ENCODE results near the gene AMOTL2. TPM values are rescaled to one million over a fixed set of nuclear protein-coding genes. Genes with fewer than 3 reads are reported as not detected.

The AMOTL2 gene
- total and polyA plus RNA-seq, 10 of the 15 experiments (the other 5 are each of a cell fraction or from before 2014, with no cell fraction given), result 0.20 to 0.33 TPM; not detected in 8

GRCh38 chr3:134312873-134313846 lies 61.1 kb downstream of the AMOTL2 start:
- Histone ChIP-seq H3K4me3 (no peak overlapping the region), H3K79me2 (ENCODE audit: control insufficient read depth, insufficient read depth, low read length) (no peaks in the 10 kb centered on the region), H2AFZ (ENCODE audit: control insufficient read depth, low read depth, low read length) (no peak overlapping the region), H3K9me3 (replicated peaks; ENCODE audit: control insufficient read depth, insufficient read depth, low read length) (no peaks in the 10 kb centered on the region), H3K4me1 (ENCODE audit: control insufficient read depth, insufficient read depth, low read length) (no peaks in the 10 kb centered on the region), H3K27ac (ENCODE audit: control insufficient read depth, insufficient read depth) (no peak overlapping the region), H3K27me3 (replicated peaks in 1 of 2; ENCODE audit: control insufficient read depth in 2 of 2, insufficient read depth in 2 of 2, low read length in 1 of 2) (peaks cover 6 to 8% of the 10 kb centered on the region in 2 experiments), H4K20me1 (ENCODE audit: control insufficient read depth, insufficient read depth) (no peaks in the 10 kb centered on the region; the same call in 1 of the 2 replicates), H3K4me2 (ENCODE audit: control insufficient read depth, insufficient read depth) (no peak overlapping the region), H3K9ac (ENCODE audit: control insufficient read depth, insufficient read depth, low read length) (no peak overlapping the region), H3K36me3 (ENCODE audit: control insufficient read depth in 2 of 2, insufficient read depth in 2 of 2, low read length in 1 of 2) (no peaks in the 10 kb centered on the region)
- intact Hi-C loops (cut with micrococcal nuclease; ENCODE audit: unreplicated experiment) (no loop called here), in situ Hi-C loops (cut with MboI) (no loop called here)
- ChIA-PET SMC1A (ENCODE audit: uncharacterized antibody, unreplicated experiment) (no interaction called here), CTCF (no interaction called here), POLR2A (no interaction called here), RAD21 (ENCODE audit: unreplicated experiment) (no interaction called here)
- WGBS (ENCODE audit: insufficient coverage, insufficient replicate concordance, low lambda C conversion rate, missing lambda C conversion rate), result 61% methylated on average over 52 of the region's 74 CpGs
- FAIRE-seq, result no peak
- BruUV-seq (replicated peaks), result no TSS peak
- no peak for DNase-seq (ENCODE audit: low read depth, low spot score)
- TF ChIP-seq MEF2B (IDR thresholded peaks at IDR 0.05; ENCODE audit: partially characterized antibody, poor library complexity, severe bottlenecking) (no peak), ZBTB33 (IDR thresholded peaks at IDR 0.05) (no peak), HSF1 (IDR thresholded peaks at IDR 0.05; ENCODE audit: low read depth, low read length) (no peak), POLR2A (IDR thresholded peaks at IDR 0.05; ENCODE audit: low read depth, low read length) (no peak), CEBPZ (IDR thresholded peaks at IDR 0.05; ENCODE audit: low read depth, low read length) (no peak), HDAC2 (IDR thresholded peaks at IDR 0.05) (no peak), WRNIP1 (IDR thresholded peaks at IDR 0.05; ENCODE audit: borderline replicate concordance, low read depth, low read length) (no peak)
- ATAC-seq, result no peak
